Measurements from ENCODE around the gene ARHGAP1. TPM values are rescaled to one million over a fixed set of nuclear protein-coding genes. Genes with fewer than 3 reads are reported as not detected.
A peak's percentile ranks its signal among the peaks of the same experiment; 100 is the strongest.

Gene ARHGAP1
- total and polyA plus RNA-seq, 2 of the 13 experiments (the other 11 are each of a cell fraction or from before 2014, with no cell fraction given), result 18.6 to 30.3 TPM

DNA sequence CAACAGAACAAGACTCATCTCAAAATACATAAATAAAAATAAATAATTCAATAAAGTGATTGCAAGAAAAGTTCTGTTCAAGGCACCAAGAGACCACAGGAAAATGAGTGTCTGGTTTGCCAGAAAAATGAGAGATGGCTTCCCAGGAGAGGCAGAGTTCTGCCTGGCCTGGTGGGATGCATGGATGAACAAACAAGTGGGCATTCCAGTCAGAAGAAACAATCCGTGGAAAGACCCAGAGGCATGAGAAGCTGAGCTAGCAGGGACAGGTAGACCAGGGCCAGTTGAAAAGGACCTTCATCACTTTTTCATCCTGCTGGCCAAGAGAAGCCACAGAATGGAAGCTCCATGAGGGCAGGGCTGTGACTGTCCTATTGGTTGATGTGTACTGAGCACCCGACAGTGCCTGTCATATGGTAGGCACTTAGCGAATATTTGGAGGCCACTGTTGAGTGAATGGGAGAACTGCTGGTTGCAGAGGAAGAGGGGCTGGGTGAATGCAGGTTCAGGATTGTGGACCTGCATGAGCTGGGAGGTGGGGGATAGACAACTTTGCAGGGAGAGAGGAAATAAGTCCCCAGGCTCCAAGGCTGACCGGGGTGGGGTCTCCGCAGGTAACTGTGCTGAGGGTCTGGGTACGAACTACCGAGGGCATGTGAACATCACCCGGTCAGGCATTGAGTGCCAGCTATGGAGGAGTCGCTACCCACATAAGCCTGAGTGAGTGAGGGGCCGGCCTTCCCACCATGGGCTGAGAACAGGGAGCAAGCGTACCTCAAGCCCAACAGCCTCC, 22.3 kb upstream of the ARHGAP1 start (continued):
- TF ChIP-seq EP300 (IDR thresholded peaks at IDR 0.05; ENCODE audit: low read depth in 2 of 2, low read length in 2 of 2) (no peak), EP300 (CRISPR knock-in tag; IDR thresholded peaks at IDR 0.05; ENCODE audit: borderline replicate concordance) (no peak), LCORL (IDR thresholded peaks at IDR 0.05) (no peak), LCORL (CRISPR knock-in tag; IDR thresholded peaks at IDR 0.05) (no peak), POLR2G (IDR thresholded peaks at IDR 0.05; ENCODE audit: low read depth, low read length) (peak; percentile 71), POLR2A (IDR thresholded peaks at IDR 0.05; ENCODE audit: insufficient read depth in 1 of 2, low read depth in 2 of 2, low read length in 2 of 2) (peak in 1 of 2 experiments; percentile 64; a peak in 1 of 4 replicates), ZNF33B (CRISPR knock-in tag; IDR thresholded peaks at IDR 0.05) (0 out of 2 replicates have a peak, but pooled peaks have one; percentile 34), ZNF296 (CRISPR knock-in tag; conservative IDR thresholded peaks at IDR 0.05) (no peak), ZNF564 (CRISPR knock-in tag; IDR thresholded peaks at IDR 0.05) (0 out of 2 replicates have a peak, but pooled peaks have one; percentile 35), REL (CRISPR knock-in tag; conservative IDR thresholded peaks at IDR 0.05) (no peak), ZSCAN21 (CRISPR knock-in tag; IDR thresholded peaks at IDR 0.05; ENCODE audit: borderline replicate concordance) (no peak)
- TF ChIP-seq, protein P1, sequence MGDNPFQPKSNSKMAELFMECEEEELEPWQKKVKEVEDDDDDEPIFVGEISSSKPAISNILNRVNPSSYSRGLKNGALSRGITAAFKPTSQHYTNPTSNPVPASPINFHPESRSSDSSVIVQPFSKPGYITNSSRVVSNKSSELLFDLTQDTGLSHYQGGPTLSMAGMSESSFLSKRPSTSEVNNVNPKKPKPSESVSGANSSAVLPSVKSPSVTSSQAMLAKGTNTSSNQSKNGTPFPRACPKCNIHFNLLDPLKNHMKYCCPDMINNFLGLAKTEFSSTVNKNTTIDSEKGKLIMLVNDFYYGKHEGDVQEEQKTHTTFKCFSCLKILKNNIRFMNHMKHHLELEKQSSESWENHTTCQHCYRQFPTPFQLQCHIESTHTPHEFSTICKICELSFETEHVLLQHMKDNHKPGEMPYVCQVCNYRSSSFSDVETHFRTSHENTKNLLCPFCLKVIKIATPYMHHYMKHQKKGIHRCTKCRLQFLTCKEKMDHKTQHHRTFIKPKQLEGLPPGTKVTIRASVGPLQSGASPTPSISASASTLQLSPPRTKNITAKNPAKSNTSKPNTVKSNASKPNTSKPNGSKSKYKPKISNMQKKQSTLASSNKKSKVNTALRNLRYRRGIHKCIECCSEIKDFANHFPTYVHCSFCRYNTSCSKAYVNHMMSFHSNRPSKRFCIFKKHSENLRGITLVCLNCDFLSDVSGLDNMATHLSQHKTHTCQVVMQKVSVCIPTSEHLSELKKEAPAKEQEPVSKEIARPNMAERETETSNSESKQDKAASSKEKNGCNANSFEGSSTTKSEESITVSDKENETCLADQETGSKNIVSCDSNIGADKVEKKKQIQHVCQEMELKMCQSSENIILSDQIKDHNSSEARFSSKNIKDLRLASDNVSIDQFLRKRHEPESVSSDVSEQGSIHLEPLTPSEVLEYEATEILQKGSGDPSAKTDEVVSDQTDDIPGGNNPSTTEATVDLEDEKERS (CRISPR knock-in tag; IDR thresholded peaks at IDR 0.05), result peak; percentile 68; the same call in 1 of the 2 replicates
- TF ChIP-seq, protein P2, sequence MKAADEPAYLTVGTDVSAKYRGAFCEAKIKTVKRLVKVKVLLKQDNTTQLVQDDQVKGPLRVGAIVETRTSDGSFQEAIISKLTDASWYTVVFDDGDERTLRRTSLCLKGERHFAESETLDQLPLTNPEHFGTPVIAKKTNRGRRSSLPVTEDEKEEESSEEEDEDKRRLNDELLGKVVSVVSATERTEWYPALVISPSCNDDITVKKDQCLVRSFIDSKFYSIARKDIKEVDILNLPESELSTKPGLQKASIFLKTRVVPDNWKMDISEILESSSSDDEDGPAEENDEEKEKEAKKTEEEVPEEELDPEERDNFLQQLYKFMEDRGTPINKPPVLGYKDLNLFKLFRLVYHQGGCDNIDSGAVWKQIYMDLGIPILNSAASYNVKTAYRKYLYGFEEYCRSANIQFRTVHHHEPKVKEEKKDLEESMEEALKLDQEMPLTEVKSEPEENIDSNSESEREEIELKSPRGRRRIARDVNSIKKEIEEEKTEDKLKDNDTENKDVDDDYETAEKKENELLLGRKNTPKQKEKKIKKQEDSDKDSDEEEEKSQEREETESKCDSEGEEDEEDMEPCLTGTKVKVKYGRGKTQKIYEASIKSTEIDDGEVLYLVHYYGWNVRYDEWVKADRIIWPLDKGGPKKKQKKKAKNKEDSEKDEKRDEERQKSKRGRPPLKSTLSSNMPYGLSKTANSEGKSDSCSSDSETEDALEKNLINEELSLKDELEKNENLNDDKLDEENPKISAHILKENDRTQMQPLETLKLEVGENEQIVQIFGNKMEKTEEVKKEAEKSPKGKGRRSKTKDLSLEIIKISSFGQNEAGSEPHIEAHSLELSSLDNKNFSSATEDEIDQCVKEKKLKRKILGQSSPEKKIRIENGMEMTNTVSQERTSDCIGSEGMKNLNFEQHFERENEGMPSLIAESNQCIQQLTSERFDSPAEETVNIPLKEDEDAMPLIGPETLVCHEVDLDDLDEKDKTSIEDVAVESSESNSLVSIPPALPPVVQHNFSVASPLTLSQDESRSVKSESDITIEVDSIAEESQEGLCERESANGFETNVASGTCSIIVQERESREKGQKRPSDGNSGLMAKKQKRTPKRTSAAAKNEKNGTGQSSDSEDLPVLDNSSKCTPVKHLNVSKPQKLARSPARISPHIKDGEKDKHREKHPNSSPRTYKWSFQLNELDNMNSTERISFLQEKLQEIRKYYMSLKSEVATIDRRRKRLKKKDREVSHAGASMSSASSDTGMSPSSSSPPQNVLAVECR (CRISPR knock-in tag; IDR thresholded peaks at IDR 0.05; ENCODE audit: borderline replicate concordance), result no peak
- TF ChIP-seq, protein P3, sequence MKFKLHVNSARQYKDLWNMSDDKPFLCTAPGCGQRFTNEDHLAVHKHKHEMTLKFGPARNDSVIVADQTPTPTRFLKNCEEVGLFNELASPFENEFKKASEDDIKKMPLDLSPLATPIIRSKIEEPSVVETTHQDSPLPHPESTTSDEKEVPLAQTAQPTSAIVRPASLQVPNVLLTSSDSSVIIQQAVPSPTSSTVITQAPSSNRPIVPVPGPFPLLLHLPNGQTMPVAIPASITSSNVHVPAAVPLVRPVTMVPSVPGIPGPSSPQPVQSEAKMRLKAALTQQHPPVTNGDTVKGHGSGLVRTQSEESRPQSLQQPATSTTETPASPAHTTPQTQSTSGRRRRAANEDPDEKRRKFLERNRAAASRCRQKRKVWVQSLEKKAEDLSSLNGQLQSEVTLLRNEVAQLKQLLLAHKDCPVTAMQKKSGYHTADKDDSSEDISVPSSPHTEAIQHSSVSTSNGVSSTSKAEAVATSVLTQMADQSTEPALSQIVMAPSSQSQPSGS (CRISPR knock-in tag; IDR thresholded peaks at IDR 0.05), result no peak
- TF ChIP-seq, protein P4, sequence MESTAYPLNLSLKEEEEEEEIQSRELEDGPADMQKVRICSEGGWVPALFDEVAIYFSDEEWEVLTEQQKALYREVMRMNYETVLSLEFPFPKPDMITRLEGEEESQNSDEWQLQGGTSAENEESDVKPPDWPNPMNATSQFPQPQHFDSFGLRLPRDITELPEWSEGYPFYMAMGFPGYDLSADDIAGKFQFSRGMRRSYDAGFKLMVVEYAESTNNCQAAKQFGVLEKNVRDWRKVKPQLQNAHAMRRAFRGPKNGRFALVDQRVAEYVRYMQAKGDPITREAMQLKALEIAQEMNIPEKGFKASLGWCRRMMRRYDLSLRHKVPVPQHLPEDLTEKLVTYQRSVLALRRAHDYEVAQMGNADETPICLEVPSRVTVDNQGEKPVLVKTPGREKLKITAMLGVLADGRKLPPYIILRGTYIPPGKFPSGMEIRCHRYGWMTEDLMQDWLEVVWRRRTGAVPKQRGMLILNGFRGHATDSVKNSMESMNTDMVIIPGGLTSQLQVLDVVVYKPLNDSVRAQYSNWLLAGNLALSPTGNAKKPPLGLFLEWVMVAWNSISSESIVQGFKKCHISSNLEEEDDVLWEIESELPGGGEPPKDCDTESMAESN (CRISPR knock-in tag; conservative IDR thresholded peaks at IDR 0.05), result peak; percentile 98

All from HepG2 (cell line).